Measurements from ENCODE around the gene RHO.
"Not testable (repeated sequence)": the region's sequence is repeated elsewhere in the genome, so short reads cannot be mapped to it uniquely, and the experiment has no call there.

The RHO gene

DNA sequence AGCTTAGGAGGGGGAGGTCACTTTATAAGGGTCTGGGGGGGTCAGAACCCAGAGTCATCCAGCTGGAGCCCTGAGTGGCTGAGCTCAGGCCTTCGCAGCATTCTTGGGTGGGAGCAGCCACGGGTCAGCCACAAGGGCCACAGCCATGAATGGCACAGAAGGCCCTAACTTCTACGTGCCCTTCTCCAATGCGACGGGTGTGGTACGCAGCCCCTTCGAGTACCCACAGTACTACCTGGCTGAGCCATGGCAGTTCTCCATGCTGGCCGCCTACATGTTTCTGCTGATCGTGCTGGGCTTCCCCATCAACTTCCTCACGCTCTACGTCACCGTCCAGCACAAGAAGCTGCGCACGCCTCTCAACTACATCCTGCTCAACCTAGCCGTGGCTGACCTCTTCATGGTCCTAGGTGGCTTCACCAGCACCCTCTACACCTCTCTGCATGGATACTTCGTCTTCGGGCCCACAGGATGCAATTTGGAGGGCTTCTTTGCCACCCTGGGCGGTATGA is at the start of gene RHO:
TSS of gene RHO (plus strand) at position 51 of the 512 bp plus-strand sequence. CDS start at position 146, 95 bp downstream.
- DNase-seq = no peak

DNA sequence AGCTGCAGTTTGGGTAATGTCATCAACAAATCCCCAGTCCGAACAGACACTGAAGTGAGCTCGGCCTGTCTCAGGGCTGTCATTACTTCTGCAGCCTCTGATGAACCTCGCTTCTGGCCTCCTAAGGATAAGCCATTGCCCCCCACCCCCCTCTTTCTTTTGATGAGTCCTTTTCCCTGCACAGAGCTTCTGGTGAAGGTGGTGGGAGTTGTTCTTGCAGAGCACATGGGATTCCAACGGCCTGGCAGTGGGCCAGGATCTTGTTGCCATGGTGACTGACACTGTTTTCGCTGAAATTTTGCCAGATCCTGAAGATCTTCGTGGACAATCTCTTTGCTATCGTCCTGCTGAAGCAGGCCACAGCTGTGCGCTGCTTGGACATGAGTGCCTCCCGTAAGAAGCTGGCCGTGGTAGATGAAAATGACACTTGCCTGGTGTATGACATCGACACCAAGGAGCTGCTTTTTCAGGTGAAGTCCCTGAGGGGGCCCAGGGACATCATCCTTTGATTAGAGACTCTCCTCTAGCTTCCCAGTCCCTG is 47.1 kb upstream of the RHO start:
- DNase-seq = peak; percentile 62

- DNase-seq = no peak
Measured at GRCh38 chr3:129481766-129482332, 46.6 kb upstream of the RHO start.

DNA sequence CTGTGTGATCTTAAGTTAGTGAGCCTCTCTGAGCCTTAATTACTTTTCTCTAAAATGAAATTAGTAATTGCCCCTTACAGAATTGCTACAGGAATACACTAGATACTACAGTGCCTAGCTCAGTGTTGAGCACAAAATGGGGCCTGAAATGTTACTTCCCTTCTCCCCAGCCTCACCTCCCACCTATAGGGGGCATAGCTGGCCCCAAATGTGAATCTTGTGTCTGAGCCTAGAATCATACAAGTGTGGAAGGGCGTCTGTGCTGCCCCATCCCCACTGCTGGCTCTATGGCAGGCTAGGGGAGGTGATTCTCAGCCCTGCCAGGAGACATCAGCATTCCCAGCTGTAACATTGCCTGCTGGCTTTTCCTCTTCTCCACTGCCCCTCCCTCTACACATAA is 45.7 kb upstream of the RHO start:
- no peak for DNase-seq

GRCh38 chr3:129483870-129484269 is 44.6 kb upstream of the RHO start:
- no peak for DNase-seq

GRCh38 chr3:129485146-129485545 is 43.3 kb upstream of the RHO start:
- DNase-seq = not testable (repeated sequence)

GRCh38 chr3:129485721-129486663 is 42.4 kb upstream of the RHO start:
- peak; percentile 27 for DNase-seq

DNA sequence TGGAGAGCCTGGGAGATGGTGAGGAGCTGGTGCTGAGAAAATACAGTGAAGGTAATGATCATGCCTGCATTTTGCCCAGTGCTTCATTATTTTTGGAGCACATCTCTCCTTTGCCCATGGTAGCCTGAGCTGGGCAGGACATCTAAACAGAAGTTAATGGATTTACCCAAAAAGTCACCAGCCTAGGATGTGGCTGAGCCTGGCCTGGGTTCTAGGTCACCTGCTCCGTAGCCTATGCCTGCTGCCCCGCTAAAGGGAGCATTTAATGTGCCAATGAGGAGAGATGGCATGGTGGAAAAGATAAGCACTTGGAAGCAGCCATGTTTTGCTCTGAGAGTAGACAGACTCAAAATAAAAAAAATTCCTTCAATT is 41.8 kb upstream of the RHO start:
- DNase-seq = no peak

- no peak for DNase-seq
Measured at GRCh38 chr3:129487183-129487867, 41.1 kb upstream of the RHO start.

GRCh38 chr3:129487868-129488335 is 40.5 kb upstream of the RHO start:
- not testable (repeated sequence) for DNase-seq

DNA sequence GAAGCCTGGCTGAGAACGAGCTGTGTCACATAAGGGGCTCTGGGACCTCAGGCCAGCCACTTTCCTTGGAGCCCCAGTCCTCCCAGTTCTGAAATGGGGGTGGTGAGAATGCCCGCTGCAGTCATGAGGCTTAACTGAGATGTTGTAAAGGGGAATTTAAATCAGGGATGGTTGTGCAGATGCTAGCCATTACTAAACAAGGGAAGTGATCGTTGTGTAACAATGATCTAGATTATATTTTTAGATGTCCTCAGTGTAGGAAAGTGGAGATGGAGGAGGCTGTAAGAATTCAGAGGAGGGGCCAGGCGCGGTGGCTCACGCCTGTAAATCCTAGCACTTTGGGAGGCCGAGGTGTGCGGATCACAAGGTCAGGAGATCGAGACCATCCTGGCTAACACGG is 39.2 kb upstream of the RHO start:
- DNase-seq = not testable (repeated sequence)

GRCh38 chr3:129490273-129490675 is 38.2 kb upstream of the RHO start:
- peak; percentile 90 for DNase-seq

GRCh38 chr3:129491077-129491476 is 37.4 kb upstream of the RHO start:
- DNase-seq = not testable (repeated sequence)

- no peak for DNase-seq
Measured at GRCh38 chr3:129491794-129492193, 36.6 kb upstream of the RHO start.

GRCh38 chr3:129492691-129493090 is 35.7 kb upstream of the RHO start:
- DNase-seq = no peak

DNA sequence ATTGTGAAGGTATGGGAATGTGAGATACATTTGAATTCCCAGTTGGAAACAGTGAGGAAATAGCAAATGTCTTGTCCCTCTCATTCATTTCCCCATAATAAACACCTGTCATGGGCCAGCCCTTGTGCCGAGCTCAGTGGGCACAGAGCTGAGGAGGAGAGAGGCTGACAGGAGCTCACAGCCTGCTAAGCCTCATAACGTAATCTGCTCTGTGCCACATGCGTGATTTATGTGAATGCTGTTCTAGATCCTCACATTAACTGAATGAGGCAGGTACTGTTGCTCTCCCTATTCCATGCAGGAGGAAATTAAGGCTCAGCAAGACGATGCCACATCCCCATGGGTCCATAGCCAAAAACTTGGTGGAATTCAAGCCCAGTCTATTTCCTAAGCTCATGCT is 35.2 kb upstream of the RHO start:
- no peak for DNase-seq

DNA sequence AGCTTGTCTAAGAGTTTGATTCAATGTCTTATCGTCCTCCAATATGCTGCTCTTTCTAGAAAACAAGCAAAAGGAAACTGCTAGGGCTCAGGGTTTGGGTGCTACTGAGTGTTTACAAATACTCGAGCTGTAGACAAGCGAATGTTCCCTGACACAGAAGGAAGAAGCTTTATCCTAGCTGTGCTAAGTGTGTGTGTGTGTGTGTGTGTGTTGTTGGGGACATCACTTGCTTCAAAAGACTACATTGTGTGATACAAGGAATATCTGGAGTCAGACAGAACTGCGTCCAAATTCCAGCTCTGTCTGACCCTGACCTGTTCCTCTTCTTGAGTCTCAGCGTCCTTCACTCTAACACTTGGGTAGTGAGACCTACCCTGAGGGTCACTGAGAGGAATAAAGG is 33.9 kb upstream of the RHO start:
- DNase-seq = not testable (repeated sequence)

- not testable (repeated sequence) for DNase-seq
Measured at GRCh38 chr3:129495006-129495639, 33.3 kb upstream of the RHO start.

- not testable (repeated sequence) for DNase-seq
Measured at GRCh38 chr3:129497876-129498275, 30.6 kb upstream of the RHO start.

DNA sequence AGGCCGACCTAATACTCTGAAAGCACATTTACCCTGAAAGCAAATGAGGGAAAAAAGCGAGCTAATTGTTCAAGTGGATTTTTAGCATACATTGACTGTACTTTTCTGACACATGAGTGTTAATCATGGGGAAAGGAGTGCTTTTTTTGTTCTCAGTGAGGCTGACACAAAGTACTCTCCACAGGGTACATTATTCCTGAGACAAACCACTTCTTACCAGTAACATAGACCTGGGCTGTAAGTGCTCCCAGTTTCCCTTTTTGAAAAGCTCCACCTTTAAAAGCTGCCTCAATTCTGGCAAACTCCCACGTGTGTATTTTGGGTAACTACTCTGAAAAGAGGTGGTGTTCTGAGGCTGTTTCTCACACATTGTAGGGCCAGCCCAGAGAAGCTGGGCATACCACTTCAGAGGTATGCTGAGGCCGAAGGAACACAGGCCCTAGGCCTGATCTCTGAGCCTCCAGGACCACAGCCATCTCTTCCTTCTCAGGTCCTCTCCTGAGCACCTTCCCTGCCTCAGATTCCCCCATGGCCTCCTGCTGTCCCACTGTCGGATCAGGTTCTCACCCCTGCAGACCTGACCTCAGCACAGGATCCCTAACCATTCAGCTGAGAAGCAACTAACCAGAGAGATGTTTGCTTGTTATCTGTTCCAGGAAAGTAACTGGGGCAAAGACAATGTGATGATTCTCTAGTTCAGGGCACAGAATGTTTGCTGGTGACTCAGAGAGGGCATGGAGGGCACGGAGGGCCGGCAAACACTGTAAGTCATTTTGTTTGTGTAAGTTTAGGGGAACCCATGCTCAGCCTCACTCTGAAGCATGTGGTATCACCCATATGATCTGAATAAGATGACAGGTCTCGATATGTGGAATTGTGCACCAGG is 29.6 kb upstream of the RHO start:
- not testable (repeated sequence) for DNase-seq

DNA sequence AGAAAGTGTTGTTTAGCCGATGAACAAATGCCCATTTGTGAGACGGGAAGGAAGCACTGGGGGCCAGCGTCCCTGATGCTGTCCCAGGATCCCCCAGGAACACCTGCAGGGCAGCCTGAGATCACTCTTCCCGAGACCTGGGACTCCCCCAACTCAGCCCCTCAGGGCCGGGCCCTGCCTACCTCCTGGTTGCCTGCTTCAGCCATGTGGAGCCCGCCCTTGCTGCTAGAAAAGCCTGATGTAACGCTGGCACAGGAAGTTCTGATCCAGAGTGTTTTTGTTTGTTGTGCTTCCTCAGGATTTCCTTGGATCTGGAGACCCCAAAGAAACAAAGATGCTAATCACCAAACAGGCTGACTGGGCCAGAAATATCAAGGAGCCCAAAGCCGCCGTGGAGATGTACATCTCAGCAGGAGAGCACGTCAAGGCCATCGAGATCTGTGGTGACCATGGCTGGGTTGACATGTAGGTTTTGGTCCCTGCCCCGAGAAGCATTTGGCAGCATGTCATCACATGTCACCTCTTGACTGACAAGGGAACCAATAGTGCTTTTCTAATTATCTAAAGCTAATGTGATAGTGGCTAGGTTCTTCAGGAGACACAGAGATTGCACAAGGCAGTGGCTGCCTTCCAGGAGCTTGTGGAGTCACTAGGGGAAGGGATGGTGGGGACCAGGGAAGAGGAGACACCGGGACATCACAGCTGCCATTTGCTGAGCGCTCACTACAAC is 28.7 kb upstream of the RHO start:
- DNase-seq = not testable (repeated sequence)
